Spinal cord (tissue), 10 donors: ENCODE results near the gene ULBP1. TPM values are rescaled to one million over a fixed set of nuclear protein-coding genes. Genes with fewer than 3 reads are reported as not detected.
"Not testable (repeated sequence)": the region's sequence is repeated elsewhere in the genome, so short reads cannot be mapped to it uniquely, and the experiment has no call there.

Experiments used
- DNase-seq, 6 donors: peaks; one replicate each; pipeline versions ENCODE4 v3.0.0 to v3.0.0-alpha.2; 2013 to 2015; ENCODE audit warnings: low spot score in 6 of 6, low read depth in 4 of 6
- H3K27ac ChIP-seq: one replicate; pipeline ENCODE4 v1.5.1; 2013; ENCODE audit warnings: low read depth, low read length, control low read depth
- H3K27me3 ChIP-seq: one replicate; pipeline ENCODE4 v1.6.1; 2013; ENCODE audit warnings: low read length; ENCODE audit not compliant: control insufficient read depth, insufficient read depth
- H3K36me3 ChIP-seq: one replicate; pipeline ENCODE4 v1.6.1; 2013; ENCODE audit warnings: low read length; ENCODE audit not compliant: control insufficient read depth, insufficient read depth
- H3K4me1 ChIP-seq: one replicate; pipeline ENCODE4 v1.6.1; 2013; ENCODE audit warnings: low read length; ENCODE audit not compliant: control insufficient read depth, insufficient read depth
- H3K4me3 ChIP-seq: one replicate; pipeline ENCODE4 v1.5.1; 2013; ENCODE audit warnings: low read depth, low read length, control low read depth
- H3K9me3 ChIP-seq: one replicate; pipeline ENCODE4 v1.6.1; 2013; ENCODE audit warnings: low read length; ENCODE audit not compliant: control insufficient read depth, insufficient read depth
- WGBS: methylation state at CpG from one replicate; pipeline ENCODE4 v1.1.5; 2013; ENCODE audit warnings: missing lambda C conversion rate; ENCODE audit not compliant: insufficient coverage; 5-methylcytosine and 5-hydroxymethylcytosine counted together
- polyA plus RNA-seq, 2 donors: library from polyadenylated mRNA; unstranded; fragments of 120-200 nt; gene quantifications; one replicate each; pipeline ENCODE4 v1.2.1, GENCODE V29; 2013; ENCODE audit not compliant: insufficient read length in 2 of 2
- total RNA-seq, 2 donors: library from RNA; depleted of rRNA in 1 of 2; stranded (reverse); fragments of 120-200 nt in 1 of 2; fragments of >200 nt in 1 of 2; gene quantifications; one replicate each; pipeline versions ENCODE4 v1.2.3 to v1.2.4, GENCODE V29; 2013 to 2014
- donor health status: healthy.

The ULBP1 gene
- total and polyA plus RNA-seq, 4 donors = 0.17 to 1.3 (median 0.50) TPM

DNA sequence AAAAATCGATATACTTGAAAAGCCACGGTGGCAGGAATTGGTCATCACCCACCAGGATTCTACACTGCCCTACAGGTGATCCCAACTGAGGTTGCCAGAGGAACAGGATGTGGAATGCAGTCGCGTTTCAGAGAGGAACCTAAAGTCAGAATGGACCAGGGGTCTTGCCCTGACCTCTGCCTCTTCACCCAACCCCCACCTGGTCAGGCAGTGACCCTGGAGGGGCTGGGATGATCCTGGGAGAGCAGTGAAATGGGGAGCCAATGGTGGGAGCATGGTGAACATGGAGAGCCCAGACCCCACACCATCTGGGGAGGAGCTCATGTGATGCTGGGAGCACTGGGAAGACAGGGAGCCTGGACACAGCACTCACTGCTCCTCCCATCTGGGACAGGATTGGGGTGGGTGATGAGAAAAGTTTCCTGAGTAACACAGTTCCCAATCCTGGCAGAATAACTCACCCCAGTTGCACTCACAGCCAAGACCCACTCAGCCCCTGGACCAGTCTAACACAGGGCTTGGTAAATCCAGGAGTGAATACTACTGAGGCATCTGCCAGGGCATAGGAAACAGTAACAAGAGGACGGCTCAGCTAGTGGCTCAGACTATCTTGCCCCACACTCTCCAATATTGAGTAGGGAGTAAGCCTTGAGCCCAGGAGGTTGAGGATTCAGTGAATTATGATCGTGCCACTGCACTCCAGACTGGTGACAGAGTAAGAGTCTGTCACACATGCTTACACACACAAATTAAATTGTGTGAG lies 23.7 kb upstream of the ULBP1 start:
- Histone ChIP-seq H3K4me1 (peaks cover 32% of the 10 kb centered on the region), H3K4me3 (no peak overlapping the region), H3K27ac (no peak overlapping the region), H3K36me3 (no peaks in the 10 kb centered on the region), H3K27me3 (peaks cover 82% of the 10 kb centered on the region), H3K9me3 (no peaks in the 10 kb centered on the region)
- no peak for DNase-seq
- 40% methylated on average over 1 of the region's 6 CpGs for WGBS

DNA sequence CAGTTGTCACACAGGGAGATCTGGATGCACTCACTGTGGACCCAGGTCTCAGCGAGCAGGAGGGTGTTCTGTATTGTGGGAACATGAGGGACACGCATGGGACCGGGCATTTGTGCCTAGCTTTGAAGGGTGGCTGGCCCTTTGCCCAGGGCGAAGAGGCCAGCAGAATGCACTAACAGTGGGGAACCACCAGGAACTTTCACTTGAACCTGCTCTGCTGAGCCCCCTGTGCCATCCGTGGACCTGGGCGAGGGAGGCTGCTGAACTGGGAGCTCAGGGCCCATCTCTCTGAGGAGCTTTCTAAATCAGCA lies 23.1 kb upstream of the ULBP1 start:
- no peaks in the 10 kb centered on the region for H3K9me3 ChIP-seq
- H3K4me1 ChIP-seq = peaks cover 32% of the 10 kb centered on the region
- WGBS = 6% methylated on average over 6 of the region's 6 CpGs
- peaks cover 77% of the 10 kb centered on the region for H3K27me3 ChIP-seq
- no peak overlapping the region for H3K4me3 ChIP-seq
- no peak overlapping the region for H3K27ac ChIP-seq
- H3K36me3 ChIP-seq = no peaks in the 10 kb centered on the region
- no peak for DNase-seq

DNA sequence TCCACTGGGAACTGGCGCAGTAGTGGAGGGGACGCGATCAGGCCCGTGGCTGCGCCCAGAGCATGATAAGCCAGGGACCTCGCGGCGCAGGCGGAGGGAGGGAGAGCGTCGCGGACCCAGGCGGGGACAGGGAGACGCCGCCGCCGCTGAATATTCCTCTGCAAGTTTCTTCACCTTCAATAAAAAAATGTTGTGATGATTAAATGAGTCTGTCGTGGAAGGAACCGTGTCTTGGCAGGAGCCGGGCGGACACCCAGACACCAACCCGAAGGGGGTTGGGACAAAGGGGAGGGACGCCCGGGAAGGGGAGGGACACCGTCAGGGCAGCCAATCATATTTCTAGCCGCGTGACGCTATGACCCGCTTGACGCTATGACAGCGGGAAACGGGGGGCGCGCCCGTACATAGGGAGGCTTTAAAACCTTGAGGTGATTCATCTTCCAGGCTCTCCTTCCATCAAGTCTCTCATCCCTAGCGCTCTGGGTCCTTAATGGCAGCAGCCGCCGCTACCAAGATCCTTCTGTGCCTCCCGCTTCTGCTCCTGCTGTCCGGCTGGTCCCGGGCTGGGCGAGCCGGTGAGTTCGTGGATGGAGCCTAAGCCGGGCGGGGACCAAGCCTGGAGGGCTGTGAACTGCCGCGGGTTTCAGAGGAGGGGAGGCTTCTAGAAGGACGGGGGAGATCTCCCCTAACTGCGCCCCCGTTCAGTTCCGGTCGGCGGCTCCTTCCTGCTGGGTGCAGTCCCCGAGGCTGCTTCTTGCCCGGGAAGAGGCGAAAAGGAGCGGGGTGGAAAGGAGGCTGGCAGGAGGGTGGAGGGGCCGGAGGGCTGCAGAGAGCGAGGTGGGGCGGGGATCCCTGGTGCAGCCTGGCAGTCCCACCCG lies 21.9 kb upstream of the ULBP1 start, which contains the start of gene ULBP2:
TSS of gene ULBP2 (plus strand) at position 432 of the 878 bp plus-strand sequence. CDS start at position 491, 59 bp downstream.
- Histone ChIP-seq H3K4me1 (peaks cover 32% of the 10 kb centered on the region), H3K27me3 (peaks cover 65% of the 10 kb centered on the region), H3K4me3 (peak within 1 kb of the TSS; percentile 68), H3K9me3 (no peaks in the 10 kb centered on the region), H3K36me3 (no peaks in the 10 kb centered on the region), H3K27ac (no peak within 1 kb of the TSS)
- peak in 5 of 6 donors; percentile 61 to 96 (median 71) for DNase-seq
- under 1% methylated on average over 52 of the region's 62 CpGs for WGBS

DNA sequence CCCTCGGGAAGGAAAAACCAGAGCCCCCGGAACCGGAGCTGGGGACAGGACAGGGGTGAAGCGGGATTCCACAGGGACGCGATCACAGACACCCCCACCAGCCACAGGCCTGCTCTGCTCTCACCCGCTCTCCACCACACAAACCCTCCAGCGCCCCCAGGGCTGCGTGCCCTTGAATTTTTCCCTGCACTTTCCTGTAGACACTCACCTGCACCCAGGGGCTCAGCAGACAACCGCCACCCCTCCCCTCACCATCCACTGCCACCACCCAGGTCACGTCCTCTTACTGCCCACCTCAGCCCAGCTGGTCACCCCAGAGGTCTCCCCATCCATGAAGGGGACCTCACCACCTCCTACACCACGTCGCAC lies 21.3 kb upstream of the ULBP1 start:
- 5% methylated on average over 11 of the region's 13 CpGs for WGBS
- no peaks in the 10 kb centered on the region for H3K9me3 ChIP-seq
- H3K4me3 ChIP-seq = peak overlapping the region; percentile 68
- H3K36me3 ChIP-seq = no peaks in the 10 kb centered on the region
- peaks cover 32% of the 10 kb centered on the region for H3K4me1 ChIP-seq
- H3K27ac ChIP-seq = no peak overlapping the region
- H3K27me3 ChIP-seq = peaks cover 58% of the 10 kb centered on the region
- no peak for DNase-seq

DNA sequence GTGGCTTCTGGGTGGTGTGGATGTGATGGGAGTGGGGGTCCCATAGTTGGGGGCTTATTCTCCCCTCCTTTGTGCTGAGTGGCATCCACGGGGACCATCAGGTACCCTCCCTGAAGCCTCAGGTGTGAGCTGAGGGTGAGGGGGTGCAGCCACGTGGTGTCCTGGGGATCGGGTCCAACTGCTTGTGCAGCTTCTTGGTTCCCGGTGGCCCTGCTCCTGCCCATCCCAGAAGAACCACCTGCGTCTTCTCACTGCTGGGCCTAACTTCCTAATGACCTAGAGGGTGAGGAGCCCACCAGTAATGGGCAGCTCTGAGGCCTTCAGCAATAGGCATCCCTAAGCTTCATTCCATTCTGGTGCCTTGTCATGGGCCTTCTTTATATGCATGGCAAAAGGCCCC lies 20.4 kb upstream of the ULBP1 start:
- DNase-seq, H3K27ac ChIP-seq, H3K9me3 ChIP-seq, H3K4me3 ChIP-seq, H3K36me3 ChIP-seq: not testable (repeated sequence)
- peaks cover 29% of the 10 kb centered on the region for H3K4me1 ChIP-seq
- H3K27me3 ChIP-seq = peaks cover 57% of the 10 kb centered on the region
- 52% methylated on average over 4 of the region's 5 CpGs for WGBS

DNA sequence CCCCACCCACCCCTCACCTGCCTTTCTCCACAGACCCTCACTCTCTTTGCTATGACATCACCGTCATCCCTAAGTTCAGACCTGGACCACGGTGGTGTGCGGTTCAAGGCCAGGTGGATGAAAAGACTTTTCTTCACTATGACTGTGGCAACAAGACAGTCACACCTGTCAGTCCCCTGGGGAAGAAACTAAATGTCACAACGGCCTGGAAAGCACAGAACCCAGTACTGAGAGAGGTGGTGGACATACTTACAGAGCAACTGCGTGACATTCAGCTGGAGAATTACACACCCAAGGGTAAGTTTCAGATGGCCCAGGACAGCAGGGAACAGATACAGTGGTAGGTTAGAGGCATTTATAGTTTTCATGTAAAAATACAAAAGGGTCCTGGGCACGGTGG lies 18.5 kb upstream of the ULBP1 start:
- not testable (repeated sequence) for H3K27ac ChIP-seq, DNase-seq, H3K36me3 ChIP-seq, H3K9me3 ChIP-seq, H3K4me3 ChIP-seq
- WGBS = 100% methylated on average over 2 of the region's 6 CpGs
- H3K27me3 ChIP-seq = peaks cover 45% of the 10 kb centered on the region
- H3K4me1 ChIP-seq = peaks cover 21% of the 10 kb centered on the region

DNA sequence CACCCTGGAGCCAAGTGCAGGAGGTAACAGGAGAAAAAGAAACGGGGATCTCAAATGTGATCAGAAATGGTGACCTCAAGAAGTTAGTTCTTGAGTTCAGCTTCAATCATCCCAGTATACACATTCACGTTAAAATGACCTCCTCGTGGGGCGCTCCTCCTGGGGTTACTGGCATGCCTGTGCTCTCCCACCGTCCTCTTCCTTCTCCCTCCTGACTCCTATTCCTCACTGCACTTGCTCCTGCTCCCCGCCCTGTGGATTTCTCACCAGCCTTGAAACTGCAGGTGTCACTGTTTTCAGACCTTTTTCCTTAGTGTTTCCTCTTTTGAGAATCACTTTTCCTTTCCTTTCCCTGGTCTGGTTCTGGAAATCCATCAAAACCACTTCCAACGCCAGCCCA lies 17.1 kb upstream of the ULBP1 start:
- not testable (repeated sequence) for DNase-seq

DNA sequence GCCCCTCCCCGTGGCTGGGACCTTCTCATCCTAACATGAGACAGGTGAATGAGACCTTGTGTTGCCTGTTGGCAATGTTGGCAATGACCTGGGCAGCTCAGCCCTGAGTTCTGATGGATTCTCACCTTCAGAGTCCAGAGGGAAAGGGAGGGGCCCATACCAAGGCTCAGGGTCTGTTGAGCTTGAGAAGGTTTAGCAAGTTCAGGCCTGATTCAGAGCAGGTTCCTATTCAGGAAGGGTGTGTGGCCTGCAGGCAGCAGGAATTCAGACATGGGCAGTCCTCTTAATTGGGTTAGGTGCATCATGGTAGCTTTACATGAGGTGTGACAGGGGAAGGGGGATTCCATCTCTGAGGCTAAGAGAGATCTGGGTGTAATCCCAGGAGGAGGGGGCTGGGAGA lies 16.2 kb upstream of the ULBP1 start:
- DNase-seq, H3K4me3 ChIP-seq, H3K36me3 ChIP-seq, H3K9me3 ChIP-seq, H3K4me1 ChIP-seq, H3K27ac ChIP-seq: not testable (repeated sequence)
- no CpG with 5 or more reads among the region's 1 CpG for WGBS
- peaks cover 45% of the 10 kb centered on the region for H3K27me3 ChIP-seq

More for the DNA sequence above, 17.1 kb upstream of the ULBP1 start:
- not testable (repeated sequence) for H3K36me3 ChIP-seq, H3K9me3 ChIP-seq, H3K4me1 ChIP-seq, H3K4me3 ChIP-seq, H3K27ac ChIP-seq
- peaks cover 45% of the 10 kb centered on the region for H3K27me3 ChIP-seq
- 39% methylated on average over 5 of the region's 7 CpGs for WGBS

DNA sequence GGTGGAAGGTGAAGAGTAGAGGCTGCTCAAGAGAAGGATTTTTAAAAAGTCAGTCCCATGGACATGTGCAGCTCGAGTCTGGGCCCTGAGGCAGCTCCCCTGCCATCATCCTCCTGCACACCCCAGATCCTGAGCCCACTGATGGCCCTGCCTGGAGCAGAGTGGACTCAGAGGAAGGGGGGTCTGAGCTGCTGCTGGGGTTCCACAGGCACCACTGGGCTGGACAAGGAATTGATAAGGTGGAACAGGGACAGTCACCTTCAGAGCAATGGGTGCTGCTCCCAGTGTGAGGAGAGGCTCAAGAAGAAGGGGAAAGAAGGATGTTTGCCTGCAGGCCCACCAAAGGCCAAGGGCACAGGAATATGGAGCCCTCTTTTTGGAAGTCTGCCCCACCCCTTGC lies 15.7 kb upstream of the ULBP1 start:
- H3K36me3 ChIP-seq = no peaks in the 10 kb centered on the region
- H3K27ac ChIP-seq = no peak overlapping the region
- no peaks in the 10 kb centered on the region for H3K9me3 ChIP-seq
- H3K4me3 ChIP-seq = no peak overlapping the region
- peaks cover 45% of the 10 kb centered on the region for H3K27me3 ChIP-seq
- H3K4me1 ChIP-seq = no peaks in the 10 kb centered on the region
- DNase-seq = no peak
- no CpG with 5 or more reads among the region's 1 CpG for WGBS
